KG1 (cell line): ENCODE results near the gene WDR64.
"Not testable (repeated sequence)": the region's sequence is repeated elsewhere in the genome, so short reads cannot be mapped to it uniquely, and the experiment has no call there.

Experiments
- DNase-seq: peaks from one replicate; lab custom pipeline; 2025; lab: John Stamatoyannopoulos, UW

Gene WDR64

DNA sequence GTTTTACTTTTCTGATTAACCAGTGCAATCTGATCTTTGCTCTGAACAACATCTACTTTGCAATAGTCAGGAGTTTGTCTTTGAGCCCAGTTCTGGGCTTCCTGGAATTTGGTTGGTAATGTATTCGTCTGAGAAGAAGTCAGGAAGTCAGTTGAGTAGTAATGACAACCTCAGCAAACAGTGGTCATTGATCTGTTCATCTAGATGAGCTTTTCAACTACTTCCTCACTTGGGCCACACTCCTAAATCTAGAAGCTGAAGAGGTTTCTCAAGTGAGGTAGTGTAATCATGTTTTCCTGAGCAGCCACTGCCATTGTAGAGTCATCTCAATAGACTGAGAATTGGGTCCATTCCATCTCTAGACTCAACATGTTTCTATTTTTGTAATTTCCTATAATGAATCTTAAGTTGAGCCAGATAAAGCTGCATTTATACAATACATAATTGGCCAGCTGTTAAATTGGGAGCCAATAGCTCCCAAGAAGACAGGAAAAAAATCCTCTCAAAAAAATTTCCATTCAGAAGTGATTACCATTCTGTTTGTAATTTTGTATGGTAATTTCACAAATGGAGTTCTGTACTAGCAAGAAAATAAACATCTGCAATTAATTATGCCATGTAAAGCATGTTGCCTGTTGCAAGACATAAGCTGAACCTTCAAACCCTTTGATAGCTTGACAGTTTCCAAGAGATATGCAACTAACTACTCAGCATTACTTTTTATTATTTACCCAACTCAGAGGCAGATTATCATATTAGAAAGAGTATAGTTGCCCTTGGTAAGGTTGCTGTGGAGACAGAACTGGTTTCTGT is 49.6 kb downstream of the WDR64 start:
- no peak for DNase-seq

DNA sequence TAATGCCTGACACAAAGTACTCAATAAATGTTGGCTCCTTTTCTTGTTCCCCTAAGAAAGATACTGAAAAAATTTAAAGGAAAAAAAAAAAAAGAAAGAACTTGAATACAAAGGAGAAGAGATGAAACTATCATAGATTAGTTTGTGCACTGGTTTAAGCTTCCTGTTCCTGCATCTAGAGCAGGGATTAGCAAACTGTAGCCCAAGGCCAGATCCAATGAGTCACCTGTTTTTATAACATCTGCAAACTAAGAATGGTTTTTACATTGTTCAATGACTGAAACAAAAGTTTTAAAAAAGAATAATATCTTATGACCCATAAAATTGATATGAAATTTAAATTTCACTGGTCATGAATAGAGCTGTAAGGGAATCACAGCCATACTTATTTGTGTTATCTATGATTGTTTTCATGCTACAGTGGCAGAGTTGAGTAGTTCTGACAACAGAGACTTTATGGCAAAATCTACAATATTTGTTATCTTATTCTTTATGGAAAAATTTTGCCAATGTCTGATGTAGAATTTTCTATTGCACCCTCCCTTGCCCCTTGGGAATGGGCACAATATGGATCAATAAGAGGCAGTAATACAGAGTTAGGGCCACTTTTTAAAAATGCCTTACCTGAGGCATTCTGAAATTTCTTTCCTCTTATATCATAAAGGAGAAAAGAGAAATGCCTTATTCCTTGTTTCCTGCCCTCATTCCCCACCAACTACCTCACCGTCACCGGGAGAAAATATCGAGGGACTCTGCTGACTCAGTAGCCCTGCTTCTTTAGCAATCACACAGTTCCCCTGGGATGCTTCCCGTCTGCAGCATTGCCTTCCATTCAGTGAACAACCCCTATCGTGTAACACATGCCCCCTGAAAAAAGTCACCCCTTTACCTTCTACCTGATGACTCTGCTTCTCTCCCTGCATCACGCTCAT is 50.6 kb downstream of the WDR64 start:
- no peak for DNase-seq

DNA sequence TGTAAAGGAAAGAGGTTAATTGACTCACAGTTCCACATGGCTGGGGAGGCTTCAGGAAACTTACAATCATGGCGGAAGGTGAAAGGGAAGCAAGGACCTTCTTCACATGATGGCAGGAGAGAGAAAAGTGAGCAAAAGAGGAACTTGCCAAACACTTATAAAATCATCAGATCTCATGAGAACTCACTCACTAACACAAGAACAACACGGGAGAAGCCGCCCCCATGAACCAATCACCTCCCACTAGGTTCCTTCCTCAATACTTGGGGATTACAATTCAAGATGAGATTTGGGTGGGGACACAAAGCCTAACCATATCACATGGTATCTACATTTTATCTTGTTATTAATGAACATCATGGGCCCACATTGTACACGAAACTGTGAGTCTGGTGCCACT is 51.7 kb downstream of the WDR64 start:
- DNase-seq, result not testable (repeated sequence)

GRCh38 chr1:241706257-241706656 is 54.2 kb downstream of the WDR64 start:
- no peak for DNase-seq

DNA sequence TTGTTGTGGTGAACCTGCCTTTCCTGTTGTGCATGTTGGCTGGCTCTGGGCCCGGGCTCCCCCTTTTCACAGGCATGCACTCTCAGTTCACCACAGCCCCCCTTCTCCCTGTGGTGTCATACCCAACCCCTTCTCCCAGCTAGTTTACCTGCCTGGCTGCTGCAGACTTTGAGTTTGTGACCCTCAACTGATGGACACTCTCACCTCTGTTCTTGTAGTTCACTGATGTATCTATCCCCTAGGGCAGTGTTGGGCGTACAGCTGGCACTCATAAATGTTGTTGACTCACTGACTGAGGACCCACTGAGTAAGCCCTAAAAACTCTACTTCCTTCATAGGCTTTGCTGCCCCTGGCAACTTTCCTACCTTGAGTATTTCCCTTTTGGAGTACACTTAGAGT is 54.9 kb downstream of the WDR64 start:
- DNase-seq, result no peak

- no peak for DNase-seq
Measured at GRCh38 chr1:241707442-241707841, 55.4 kb downstream of the WDR64 start.

DNA sequence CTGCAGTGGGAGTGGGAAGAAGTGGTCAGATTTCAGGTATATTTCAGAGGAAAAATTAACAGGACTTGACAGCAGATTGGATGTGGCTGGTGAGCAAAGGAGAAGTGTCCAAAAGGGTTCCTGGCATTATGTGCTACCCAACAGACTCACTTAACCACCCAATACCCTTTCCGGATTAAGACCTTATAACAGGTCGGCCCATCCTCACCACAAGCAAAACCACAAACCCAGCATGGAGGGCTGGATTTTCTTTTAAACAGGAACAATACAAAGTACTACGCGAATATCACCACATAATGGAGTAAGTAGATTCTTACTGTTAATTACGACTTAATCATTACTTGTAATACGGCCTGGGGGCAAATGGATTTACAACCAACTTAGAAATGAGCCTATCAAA is 59.2 kb downstream of the WDR64 start:
- DNase-seq, result peak; percentile 2

DNA sequence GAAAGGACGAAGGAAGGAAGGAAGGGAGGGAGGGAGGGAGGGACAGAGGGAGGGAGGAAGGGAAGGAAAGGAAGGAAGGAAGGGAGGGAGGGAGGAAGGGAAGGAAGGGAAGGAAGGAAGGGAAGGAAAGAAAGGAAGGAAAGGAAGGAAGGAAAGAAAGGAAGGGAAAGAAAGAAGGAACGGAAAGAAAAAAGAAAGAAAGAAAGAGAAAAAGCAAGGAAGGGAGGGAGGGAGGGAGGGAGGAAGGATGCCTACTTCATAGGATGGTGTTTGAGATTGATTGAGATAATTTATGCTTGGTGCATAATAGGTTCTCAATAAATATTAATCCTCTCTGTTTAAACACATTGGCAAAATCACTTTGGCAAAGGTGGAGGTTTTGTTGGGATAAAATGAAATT is 61.2 kb downstream of the WDR64 start:
- DNase-seq, result no peak

- no peak for DNase-seq
Measured at GRCh38 chr1:241714321-241715218, 62.5 kb downstream of the WDR64 start.

- DNase-seq, result no peak
Measured at GRCh38 chr1:241715435-241715834, 63.4 kb downstream of the WDR64 start.

- no peak for DNase-seq
Measured at GRCh38 chr1:241715956-241716355, 63.9 kb downstream of the WDR64 start.

- no peak for DNase-seq
Measured at GRCh38 chr1:241716915-241717656, 65.0 kb downstream of the WDR64 start.

- DNase-seq, result no peak
Measured at GRCh38 chr1:241717975-241718374, 65.9 kb downstream of the WDR64 start.

- DNase-seq, result no peak
Measured at GRCh38 chr1:241721011-241721410, 68.9 kb downstream of the WDR64 start.

- DNase-seq, result no peak
Measured at GRCh38 chr1:241722947-241723346, 70.9 kb downstream of the WDR64 start.

GRCh38 chr1:241724741-241725356 is 72.8 kb downstream of the WDR64 start:
- DNase-seq, result no peak

DNA sequence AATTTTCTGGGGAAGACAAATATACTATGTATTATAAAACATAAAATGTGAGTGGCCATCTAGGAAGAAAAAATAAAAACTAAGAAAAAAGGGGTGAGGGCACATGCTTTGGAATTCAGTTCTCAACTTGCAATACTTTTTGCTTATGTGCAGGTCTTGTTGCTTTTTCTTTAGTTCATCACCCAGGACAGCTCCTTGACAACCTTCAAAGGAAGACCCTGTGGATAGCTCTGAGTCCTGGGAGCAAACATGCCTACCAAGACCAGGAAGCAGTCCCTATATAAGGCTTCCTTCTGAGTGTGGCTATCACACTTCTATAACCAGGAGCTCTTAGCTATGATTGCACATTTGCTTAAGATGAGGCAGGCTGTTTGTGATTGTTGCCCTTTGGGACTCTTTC is 78.0 kb downstream of the WDR64 start:
- no peak for DNase-seq

DNA sequence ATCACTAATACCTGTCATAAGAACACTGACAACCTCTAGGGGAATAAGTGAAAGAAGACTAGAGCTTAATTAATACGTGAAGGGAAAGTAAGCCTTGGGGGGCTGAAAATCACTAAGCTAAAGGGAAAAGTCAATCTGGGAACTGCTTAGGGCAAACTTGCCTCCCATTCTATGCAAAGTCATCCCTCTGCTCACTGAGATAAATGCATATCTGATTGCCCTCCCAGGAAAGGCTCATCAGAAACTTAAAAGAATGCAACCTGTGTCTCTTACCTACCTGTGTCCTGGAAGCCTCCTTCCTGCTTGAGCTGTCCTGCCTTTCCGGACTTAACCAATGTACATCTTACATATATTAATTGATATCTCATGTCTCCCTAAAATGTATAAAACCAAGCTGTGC is 81.8 kb downstream of the WDR64 start:
- DNase-seq, result no peak

GRCh38 chr1:241734533-241734932 is 82.5 kb downstream of the WDR64 start:
- DNase-seq, result no peak

- not testable (repeated sequence) for DNase-seq
Measured at GRCh38 chr1:241735493-241735926, 83.4 kb downstream of the WDR64 start.

- no peak for DNase-seq
Measured at GRCh38 chr1:241736387-241736786, 84.3 kb downstream of the WDR64 start.
